Stimulated activated CD4-positive, alpha-beta T cell treated with anti-CD3 and anti-CD28 coated beads, Interleukin-2, amount 100 ng/mL, for 4 hours (primary cell): ENCODE data around the gene B3GNT8.
"Not testable (repeated sequence)": the region's sequence is repeated elsewhere in the genome, so short reads cannot be mapped to it uniquely, and the experiment has no call there.

Experiments used
- DNase-seq: peaks from one replicate; pipeline ENCODE4 v3.0.0-alpha.2; 2020; ENCODE audit warnings: low read depth

Gene B3GNT8

GRCh38 chr19:41414461-41414860, 12.7 kb downstream of the B3GNT8 start:
- no peak for DNase-seq

GRCh38 chr19:41413947-41414346, 13.2 kb downstream of the B3GNT8 start:
- DNase-seq = no peak

- DNase-seq = no peak
Measured at GRCh38 chr19:41412953-41413352, 14.2 kb downstream of the B3GNT8 start.

GRCh38 chr19:41411968-41412265, 15.3 kb downstream of the B3GNT8 start:
- no peak for DNase-seq

- DNase-seq = no peak
Measured at GRCh38 chr19:41411100-41411967, 15.8 kb downstream of the B3GNT8 start.

GRCh38 chr19:41410336-41411054, 16.7 kb downstream of the B3GNT8 start:
- DNase-seq = no peak

GRCh38 chr19:41409288-41409687, 17.9 kb downstream of the B3GNT8 start:
- DNase-seq = no peak

GRCh38 chr19:41408846-41409245, 18.3 kb downstream of the B3GNT8 start:
- not testable (repeated sequence) for DNase-seq

- DNase-seq = no peak
Measured at GRCh38 chr19:41408256-41408655, 18.9 kb downstream of the B3GNT8 start.

- no peak for DNase-seq
Measured at GRCh38 chr19:41407271-41407670, 19.9 kb downstream of the B3GNT8 start.

GRCh38 chr19:41405776-41406175, 21.4 kb downstream of the B3GNT8 start:
- DNase-seq = no peak

GRCh38 chr19:41403181-41403970, 23.8 kb downstream of the B3GNT8 start:
- DNase-seq = no peak

- DNase-seq = no peak
Measured at GRCh38 chr19:41402010-41402409, 25.2 kb downstream of the B3GNT8 start.

GRCh38 chr19:41401483-41401882, 25.7 kb downstream of the B3GNT8 start:
- DNase-seq = no peak

- no peak for DNase-seq
Measured at GRCh38 chr19:41399525-41399924, 27.6 kb downstream of the B3GNT8 start.

GRCh38 chr19:41399091-41399490, 28.1 kb downstream of the B3GNT8 start:
- no peak for DNase-seq

GRCh38 chr19:41398598-41398997, 28.6 kb downstream of the B3GNT8 start:
- DNase-seq = no peak

GRCh38 chr19:41398050-41398418, 29.1 kb downstream of the B3GNT8 start:
- DNase-seq = no peak

- DNase-seq = peak; percentile 99
Measured at GRCh38 chr19:41397086-41398049, 29.8 kb downstream of the B3GNT8 start, which contains the start of the genes BCKDHA and EXOSC5. Gene BCKDHA (plus strand): TSS chr19:41397818. CDS start chr19:41397828, 10 bp downstream. Gene EXOSC5 (minus strand): TSS chr19:41397359. CDS start chr19:41397328, 31 bp downstream.

GRCh38 chr19:41395355-41395754, 31.8 kb downstream of the B3GNT8 start:
- no peak for DNase-seq

- no peak for DNase-seq
Measured at GRCh38 chr19:41392775-41393174, 34.4 kb downstream of the B3GNT8 start.
